ENCODE measurements around the gene ZNF227.
A peak's percentile ranks its signal among the peaks of the same experiment; 100 is the strongest.
"Not testable (repeated sequence)": the region's sequence is repeated elsewhere in the genome, so short reads cannot be mapped to it uniquely, and the experiment has no call there.

ZNF227 gene

GRCh38 chr19:44212250-44212865, at the start of gene ZNF227:
TSS of gene ZNF227 (plus strand) at chr19:44212532. CDS start at chr19:44217793, 5,261 bp downstream.
- DNase-seq, result peak; percentile 23 to 93 (median 82)

GRCh38 chr19:44163789-44164188, 48.5 kb upstream of the ZNF227 start:
- DNase-seq, result no peak

GRCh38 chr19:44164327-44164672, 48.0 kb upstream of the ZNF227 start:
- no peak for DNase-seq

- DNase-seq, result peak; percentile 34 to 98 (median 90)
Observed at GRCh38 chr19:44164673-44165512, 47.4 kb upstream of the ZNF227 start, which contains the start of gene ZNF226. TSS of gene ZNF226 (plus strand) at chr19:44165100. CDS start at chr19:44170081, 4,981 bp downstream.

- DNase-seq, result not testable (repeated sequence)
Observed at GRCh38 chr19:44170660-44171059, 41.7 kb upstream of the ZNF227 start.

GRCh38 chr19:44176590-44176989, 35.7 kb upstream of the ZNF227 start:
- no peak for DNase-seq

- no peak for DNase-seq
Observed at GRCh38 chr19:44180968-44181367, 31.4 kb upstream of the ZNF227 start.

- no peak for DNase-seq
Observed at GRCh38 chr19:44182145-44182544, 30.2 kb upstream of the ZNF227 start.

- DNase-seq, result no peak
Observed at GRCh38 chr19:44190020-44190419, 22.3 kb upstream of the ZNF227 start.

GRCh38 chr19:44192127-44192526, 20.2 kb upstream of the ZNF227 start:
- no peak for DNase-seq

- no peak for DNase-seq
Observed at GRCh38 chr19:44196772-44197171, 15.6 kb upstream of the ZNF227 start.

- DNase-seq, result no peak
Observed at GRCh38 chr19:44202470-44202869, 9.9 kb upstream of the ZNF227 start.

- DNase-seq, result no peak
Observed at GRCh38 chr19:44202974-44203373, 9.4 kb upstream of the ZNF227 start.

- not testable (repeated sequence) for DNase-seq
Observed at GRCh38 chr19:44203877-44204276, 8.5 kb upstream of the ZNF227 start.

GRCh38 chr19:44204772-44205171, 7.6 kb upstream of the ZNF227 start:
- DNase-seq, result no peak

- peak; percentile 26 to 95 (median 81) for DNase-seq
Observed at GRCh38 chr19:44207126-44207803, 5.1 kb upstream of the ZNF227 start.

- DNase-seq, result peak in 6 of 51 donors; percentile 10 to 77 (median 22)
Observed at GRCh38 chr19:44212866-44213346, 574 bp downstream of the ZNF227 start.

GRCh38 chr19:44219926-44220325, 7.6 kb downstream of the ZNF227 start:
- DNase-seq, result not testable (repeated sequence)

GRCh38 chr19:44220761-44221160, 8.4 kb downstream of the ZNF227 start:
- DNase-seq, result not testable (repeated sequence)

GRCh38 chr19:44221291-44221690, 9.0 kb downstream of the ZNF227 start:
- DNase-seq, result not testable (repeated sequence)

- no peak for DNase-seq
Observed at GRCh38 chr19:44228318-44228717, 16.0 kb downstream of the ZNF227 start.

- DNase-seq, result no peak
Observed at GRCh38 chr19:44232867-44233266, 20.5 kb downstream of the ZNF227 start.

All from hypothalamus (tissue), 51 donors.